Measurements from ENCODE around the gene FBXL19.

FBXL19 gene

DNA sequence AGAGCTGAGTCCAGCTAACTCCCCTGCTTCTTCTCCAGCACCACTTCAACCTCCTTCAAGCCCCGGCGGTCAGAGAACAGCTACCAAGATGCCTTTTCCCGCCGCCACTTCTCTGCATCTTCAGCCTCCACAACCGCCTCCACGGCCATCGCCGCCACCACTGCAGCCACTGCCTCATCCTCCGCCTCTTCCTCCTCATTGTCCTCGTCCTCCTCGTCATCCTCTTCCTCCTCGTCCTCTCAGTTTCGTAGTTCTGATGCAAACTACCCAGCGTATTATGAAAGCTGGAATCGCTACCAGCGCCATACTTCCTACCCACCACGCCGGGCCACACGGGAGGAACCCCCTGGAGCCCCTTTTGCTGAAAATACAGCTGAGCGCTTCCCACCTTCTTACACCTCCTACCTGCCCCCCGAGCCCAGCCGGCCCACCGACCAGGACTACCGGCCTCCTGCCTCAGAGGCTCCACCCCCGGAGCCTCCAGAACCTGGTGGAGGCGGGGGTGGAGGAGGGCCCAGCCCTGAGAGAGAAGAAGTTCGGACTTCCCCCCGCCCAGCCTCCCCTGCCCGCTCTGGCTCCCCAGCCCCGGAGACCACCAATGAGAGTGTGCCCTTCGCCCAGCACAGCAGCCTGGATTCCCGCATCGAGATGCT, 41.3 kb downstream of the FBXL19 start:
- POLR2A ChIA-PET, result no interaction called here

DNA sequence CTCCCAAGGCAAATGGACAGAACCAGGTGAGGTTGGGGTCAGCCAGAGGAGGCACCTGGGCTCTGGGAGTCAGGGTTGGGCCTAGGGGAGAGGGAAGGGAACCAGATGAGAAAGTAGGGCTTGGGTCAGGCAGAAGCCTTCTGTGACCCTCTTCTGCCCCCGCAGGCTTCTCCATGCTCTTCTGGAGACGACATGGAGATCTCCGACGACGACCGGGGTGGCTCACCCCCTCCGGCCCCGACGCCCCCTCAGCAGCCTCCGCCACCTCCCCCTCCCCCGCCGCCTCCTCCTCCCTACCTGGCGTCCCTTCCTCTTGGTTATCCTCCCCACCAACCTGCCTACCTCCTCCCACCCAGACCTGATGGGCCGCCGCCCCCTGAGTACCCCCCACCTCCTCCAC, 42.1 kb downstream of the FBXL19 start:
- DNase-seq (ENCODE audit: low read depth, low spot score), result no peak
- H3K4me3 ChIP-seq (ENCODE audit: low read depth, low read length), result no peak overlapping the region
- ChIA-PET POLR2A (no interaction called here), CTCF (interaction anchor here (0.9 to 11.0 kb wide), 4 partner anchors 12 to 177 kb away, joined by 3 to 98 read pairs (median 4); partner anchors contain the start of gene HSD3B7)
- TF ChIP-seq, protein P1, sequence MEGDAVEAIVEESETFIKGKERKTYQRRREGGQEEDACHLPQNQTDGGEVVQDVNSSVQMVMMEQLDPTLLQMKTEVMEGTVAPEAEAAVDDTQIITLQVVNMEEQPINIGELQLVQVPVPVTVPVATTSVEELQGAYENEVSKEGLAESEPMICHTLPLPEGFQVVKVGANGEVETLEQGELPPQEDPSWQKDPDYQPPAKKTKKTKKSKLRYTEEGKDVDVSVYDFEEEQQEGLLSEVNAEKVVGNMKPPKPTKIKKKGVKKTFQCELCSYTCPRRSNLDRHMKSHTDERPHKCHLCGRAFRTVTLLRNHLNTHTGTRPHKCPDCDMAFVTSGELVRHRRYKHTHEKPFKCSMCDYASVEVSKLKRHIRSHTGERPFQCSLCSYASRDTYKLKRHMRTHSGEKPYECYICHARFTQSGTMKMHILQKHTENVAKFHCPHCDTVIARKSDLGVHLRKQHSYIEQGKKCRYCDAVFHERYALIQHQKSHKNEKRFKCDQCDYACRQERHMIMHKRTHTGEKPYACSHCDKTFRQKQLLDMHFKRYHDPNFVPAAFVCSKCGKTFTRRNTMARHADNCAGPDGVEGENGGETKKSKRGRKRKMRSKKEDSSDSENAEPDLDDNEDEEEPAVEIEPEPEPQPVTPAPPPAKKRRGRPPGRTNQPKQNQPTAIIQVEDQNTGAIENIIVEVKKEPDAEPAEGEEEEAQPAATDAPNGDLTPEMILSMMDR (IDR thresholded peaks at IDR 0.05; ENCODE audit: insufficient read depth, low read length, missing control alignments), result no peak

More for the DNA sequence above, 41.3 kb downstream of the FBXL19 start:
- DNase-seq (ENCODE audit: low read depth, low spot score), result no peak
- TF ChIP-seq, protein P1 (IDR thresholded peaks at IDR 0.05; ENCODE audit: insufficient read depth, low read length, missing control alignments), result no peak
- H3K4me3 ChIP-seq (ENCODE audit: low read depth, low read length), result no peak overlapping the region
- CTCF ChIA-PET, result interaction anchor here (0.9 to 11.0 kb wide), 4 partner anchors 13 to 178 kb away, joined by 3 to 98 read pairs (median 3); partner anchors contain the start of gene HSD3B7

DNA sequence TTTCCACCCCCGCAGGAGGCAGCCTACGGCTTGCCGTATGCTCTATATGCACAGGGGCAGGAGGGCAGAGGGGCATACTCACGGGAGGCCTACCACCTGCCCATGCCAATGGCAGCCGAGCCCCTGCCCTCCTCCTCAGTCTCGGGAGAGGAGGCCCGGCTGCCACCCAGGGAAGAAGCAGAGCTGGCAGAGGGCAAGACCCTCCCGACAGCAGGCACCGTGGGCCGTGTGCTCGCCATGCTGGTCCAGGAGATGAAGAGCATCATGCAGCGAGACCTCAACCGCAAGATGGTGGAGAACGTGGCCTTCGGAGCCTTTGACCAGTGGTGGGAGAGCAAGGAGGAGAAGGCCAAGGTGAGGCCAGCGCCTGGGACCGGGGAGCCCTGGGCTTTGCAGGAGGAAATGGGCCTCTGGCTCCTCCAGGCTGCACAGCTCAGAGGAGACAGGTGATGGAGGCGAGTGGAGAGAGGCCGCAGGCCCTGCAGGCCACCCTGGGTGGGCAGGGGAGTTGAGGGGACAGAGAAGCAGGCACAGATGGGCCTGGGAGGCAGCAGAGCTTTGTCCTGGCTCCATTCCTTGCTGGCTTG, 42.8 kb downstream of the FBXL19 start:
- ChIA-PET CTCF (interaction anchor here (2.1 to 11.0 kb wide), 2 partner anchors 13 to 18 kb away, joined by 4 to 98 read pairs; partner anchors contain the start of gene HSD3B7), POLR2A (no interaction called here)
- DNase-seq (ENCODE audit: low read depth, low spot score), result no peak
- TF ChIP-seq, protein P1 (IDR thresholded peaks at IDR 0.05; ENCODE audit: insufficient read depth, low read length, missing control alignments), result no peak
- H3K4me3 ChIP-seq (ENCODE audit: low read depth, low read length), result no peak overlapping the region

DNA sequence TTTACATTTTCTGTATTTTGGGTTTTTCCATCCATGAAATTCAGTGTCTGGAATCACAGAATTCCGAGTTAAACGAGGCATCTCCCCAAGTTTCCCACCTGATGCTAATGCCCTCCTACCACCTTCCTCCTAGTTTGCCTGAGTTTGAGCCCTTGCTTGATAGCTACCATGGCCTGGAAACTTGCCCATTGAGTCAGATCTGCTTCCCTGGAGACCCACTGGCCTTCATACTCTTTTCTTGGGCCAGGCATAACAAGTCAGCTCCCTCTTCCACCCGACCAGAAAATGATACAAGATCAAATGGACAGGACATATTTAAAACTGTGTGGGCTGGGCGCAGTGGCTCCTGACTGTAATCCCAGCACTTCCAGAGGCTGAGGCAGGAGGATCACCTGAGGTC, 44.4 kb downstream of the FBXL19 start:
- POLR2A ChIA-PET, result no interaction called here
- no peak overlapping the region for H3K4me3 ChIP-seq (ENCODE audit: low read depth, low read length)
- TF ChIP-seq, protein P1 (IDR thresholded peaks at IDR 0.05; ENCODE audit: insufficient read depth, low read length, missing control alignments), result no peak
- CTCF ChIA-PET, result interaction anchor here (0.9 to 11.0 kb wide), 2 partner anchors 10 to 16 kb away, joined by 3 to 98 read pairs; partner anchors contain the start of genes HSD3B7 and SETD1A
- no peak for DNase-seq (ENCODE audit: low read depth, low spot score)

DNA sequence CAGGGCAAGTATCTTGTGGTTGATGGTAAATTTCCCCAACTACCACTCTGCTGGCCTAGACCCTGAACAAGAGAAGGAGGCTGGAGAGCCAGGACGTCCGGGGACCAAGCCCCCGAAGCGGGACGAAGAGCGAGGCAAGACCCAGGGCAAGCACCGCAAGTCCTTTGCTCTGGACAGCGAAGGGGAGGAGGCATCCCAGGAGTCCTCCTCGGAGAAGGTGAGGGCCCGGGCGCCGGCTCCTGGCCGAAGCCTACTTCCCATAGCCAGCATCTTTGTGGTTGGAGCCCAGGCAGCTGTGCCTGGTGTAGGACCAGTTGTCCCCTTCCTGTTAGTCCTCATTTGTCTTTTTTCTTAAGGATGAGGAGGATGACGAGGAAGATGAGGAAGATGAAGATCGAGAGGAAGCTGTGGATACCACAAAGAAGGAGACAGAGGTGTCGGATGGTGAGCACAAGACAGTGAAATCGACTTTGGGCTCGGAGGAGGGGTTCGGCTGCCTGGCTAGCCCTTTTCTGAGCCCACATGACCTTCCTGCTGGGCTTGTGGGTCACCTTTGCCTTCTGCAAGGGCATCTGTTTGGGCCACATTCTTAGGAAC, 46.0 kb downstream of the FBXL19 start:
- ChIA-PET CTCF (interaction anchor here (1.1 to 11.0 kb wide), 4 partner anchors 8 to 173 kb away, joined by 3 to 98 read pairs (median 4); partner anchors contain the start of gene HSD3B7), POLR2A (interaction anchor here (1.1 kb wide), 1 partner anchor 211 kb away, joined by 5 read pairs; no protein-coding TSS in a partner anchor)
- no peak for DNase-seq (ENCODE audit: low read depth, low spot score)
- no peak overlapping the region for H3K4me3 ChIP-seq (ENCODE audit: low read depth, low read length)
- TF ChIP-seq, protein P1 (IDR thresholded peaks at IDR 0.05; ENCODE audit: insufficient read depth, low read length, missing control alignments), result no peak

DNA sequence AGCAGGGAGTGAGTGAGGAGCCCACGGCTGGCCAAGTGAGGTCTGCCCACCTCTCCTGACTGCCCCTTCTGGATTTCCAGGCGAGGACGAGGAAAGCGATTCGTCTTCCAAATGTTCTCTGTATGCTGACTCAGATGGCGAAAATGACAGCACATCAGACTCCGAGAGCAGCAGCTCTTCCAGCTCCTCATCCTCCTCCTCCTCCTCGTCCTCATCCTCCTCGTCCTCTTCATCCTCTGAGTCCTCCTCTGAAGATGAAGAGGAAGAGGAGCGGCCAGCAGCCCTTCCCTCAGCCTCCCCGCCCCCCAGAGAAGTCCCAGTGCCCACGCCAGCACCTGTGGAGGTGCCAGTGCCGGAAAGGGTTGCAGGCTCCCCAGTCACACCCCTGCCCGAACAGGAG, 47.9 kb downstream of the FBXL19 start:
- TF ChIP-seq, protein P1 (IDR thresholded peaks at IDR 0.05; ENCODE audit: insufficient read depth, low read length, missing control alignments), result no peak
- POLR2A ChIA-PET, result interaction anchor here (1.1 kb wide), 1 partner anchor 13 kb away, joined by 3 read pairs; no protein-coding TSS in a partner anchor
- DNase-seq (ENCODE audit: low read depth, low spot score), result no peak
- H3K4me3 ChIP-seq (ENCODE audit: low read depth, low read length), result no peak overlapping the region
- CTCF ChIA-PET, result interaction anchor here (0.6 to 11.0 kb wide), 3 partner anchors 13 to 472 kb away, joined by 3 to 98 read pairs (median 4); partner anchors contain the start of gene HSD3B7
